SK-N-SH (cell line): ENCODE measurements around the gene HIGD1C. TPM values are rescaled to one million over a fixed set of nuclear protein-coding genes. Genes with fewer than 3 reads are reported as not detected.
"Not testable (repeated sequence)": the region's sequence is repeated elsewhere in the genome, so short reads cannot be mapped to it uniquely, and the experiment has no call there.

Experiments used
- CTCF ChIA-PET: fragments of 300-600, 350-600 bp; formaldehyde crosslinking; extraction: SDS; loops from one replicate; lab custom pipeline; 2021; lab: Yijun Ruan, JAX
- POLR2A ChIA-PET: fragments of 350-600 bp; sonication (Branson Sonifier 250); formaldehyde crosslinking; extraction: SDS; loops from one replicate; lab custom pipeline; 2020; ENCODE audit warnings: antibody characterized with exemption, inconsistent platforms; lab: Yijun Ruan, JAX
- DNase-seq: peaks from one replicate; pipeline ENCODE4 v3.0.0; 2012
- H2AFZ ChIP-seq: fragments of 200-600 bp; sonication (generic); 2 replicates; pipeline ENCODE4 v1.8.1; 2016; ENCODE audit warnings: antibody characterized with exemption, mild to moderate bottlenecking, low read depth
- H3F3A ChIP-seq: fragments of 200-600 bp; sonication (generic); replicated peaks from 2 replicates; pipeline ENCODE3; 2016; ENCODE audit warnings: antibody characterized with exemption, mild to moderate bottlenecking; ENCODE audit not compliant: insufficient read depth
- H3K27ac ChIP-seq, 2 experiments: fragments of 200-500 bp in 1 of 2; fragments of 200-600 bp in 1 of 2; sonication (Bioruptor generic) in 1 of 2; sonication (generic), shearing (Covaris generic) in 1 of 2; 2 replicates each; pipeline versions ENCODE4 v1.5.1 to v1.6.1; 2014 to 2016; ENCODE audit warnings: low read depth in 2 of 2, inconsistent platforms in 1 of 2, low read length in 1 of 2, mild to moderate bottlenecking in 1 of 2, mixed read lengths in 1 of 2
- H3K27me3 ChIP-seq: fragments of 200-600 bp; sonication (generic), shearing (Covaris generic); 2 replicates; pipeline ENCODE4 v1.6.1; 2016; ENCODE audit warnings: mixed run types; ENCODE audit not compliant: insufficient read depth
- H3K36me3 ChIP-seq, 2 experiments: fragments of 200-500 bp in 1 of 2; fragments of 200-600 bp in 1 of 2; sonication (Bioruptor generic) in 1 of 2; sonication (generic) in 1 of 2; replicated peaks in 1 of 2; 2 replicates each; pipeline versions ENCODE3 to v1.5.1; 2014 to 2016; ENCODE audit warnings: low read length in 1 of 2, mild to moderate bottlenecking in 1 of 2; ENCODE audit not compliant: insufficient read depth in 2 of 2, control insufficient read depth in 1 of 2
- H3K4me1 ChIP-seq, 2 experiments: fragments of 200-500 bp in 1 of 2; fragments of 200-600 bp in 1 of 2; sonication (Bioruptor generic) in 1 of 2; sonication (generic), shearing (Covaris generic) in 1 of 2; 2 replicates each; pipeline versions ENCODE4 v1.5.1 to v1.6.1; 2014 to 2016; ENCODE audit warnings: low read depth in 1 of 2, low read length in 1 of 2, mixed run types in 1 of 2; ENCODE audit not compliant: insufficient read depth in 2 of 2, control insufficient read depth in 1 of 2
- H3K4me2 ChIP-seq: fragments of 200-600 bp; sonication (generic), shearing (Covaris generic); 2 replicates; pipeline ENCODE4 v1.6.1; 2017; ENCODE audit warnings: mixed run types
- H3K4me3 ChIP-seq, 2 experiments: fragments of 200-500 bp in 1 of 2; fragments of 200-600 bp in 1 of 2; sonication (Bioruptor generic) in 1 of 2; sonication (generic), shearing (Covaris generic) in 1 of 2; 2 replicates each; pipeline versions ENCODE4 v1.5.1 to v1.8.1; 2014 to 2016; ENCODE audit warnings: low read depth in 2 of 2, inconsistent platforms in 1 of 2, low read length in 1 of 2, mild to moderate bottlenecking in 1 of 2, mixed read lengths in 1 of 2, moderate library complexity in 1 of 2
- H3K79me2 ChIP-seq: fragments of 200-600 bp; sonication (generic); 2 replicates; pipeline ENCODE4 v1.8.1; 2017; ENCODE audit warnings: mild to moderate bottlenecking; ENCODE audit not compliant: insufficient read depth
- H3K9ac ChIP-seq: fragments of 200-600 bp; sonication (generic); 2 replicates; pipeline ENCODE4 v1.6.1; 2017; ENCODE audit warnings: mixed run types
- H3K9me2 ChIP-seq: fragments of 200-600 bp; sonication (generic); 2 replicates; pipeline ENCODE4 v1.6.1; 2017; ENCODE audit warnings: mixed run types
- H3K9me3 ChIP-seq: fragments of 200-600 bp; sonication (generic); 2 replicates; pipeline ENCODE4 v1.6.1; 2017; ENCODE audit warnings: mixed run types, mild to moderate bottlenecking, moderate library complexity
- H4K20me1 ChIP-seq: fragments of 200-600 bp; sonication (generic); 2 replicates; pipeline ENCODE4 v1.6.1; 2017; ENCODE audit warnings: mild to moderate bottlenecking, mixed run types; ENCODE audit not compliant: insufficient read depth
- ELF1 ChIP-seq: IDR thresholded peaks from 2 replicates; pipeline ENCODE4 v1.4.0; 2012
- EP300 ChIP-seq, 2 experiments: IDR thresholded peaks; 2 replicates each; pipeline versions ENCODE4 v1.4.0 to v1.6.1; 2012; ENCODE audit warnings: borderline replicate concordance in 1 of 2, low read depth in 1 of 2, low read length in 1 of 2
- EZH2phosphoT487 ChIP-seq: fragments of 200-600 bp; sonication (generic); IDR thresholded peaks from 2 replicates; pipeline ENCODE4 v1.6.1; 2017; ENCODE audit warnings: low read depth, mixed run types, mild to moderate bottlenecking, antibody characterized with exemption, moderate library complexity, borderline replicate concordance
- FOXJ3 ChIP-seq: sonication (generic); formaldehyde crosslinking; IDR thresholded peaks from 2 replicates; pipeline ENCODE4 v1.5.1; 2020; ENCODE audit warnings: mild to moderate bottlenecking, missing genetic modification reagents
- GABPA ChIP-seq: IDR thresholded peaks from 2 replicates; pipeline ENCODE4 v1.4.0; 2012; ENCODE audit warnings: low read depth, mild to moderate bottlenecking
- GATA2 ChIP-seq: sonication (generic); formaldehyde crosslinking; IDR thresholded peaks from 2 replicates; pipeline ENCODE4 v1.5.0; 2020; ENCODE audit warnings: mild to moderate bottlenecking, missing genetic modification reagents
- JUND ChIP-seq: IDR thresholded peaks from 2 replicates; pipeline ENCODE4 v1.4.0; 2012
- MEF2A ChIP-seq: IDR thresholded peaks from 2 replicates; pipeline ENCODE4 v1.4.0; 2012; ENCODE audit warnings: low read depth, borderline replicate concordance
- POLR2AphosphoS5 ChIP-seq: IDR thresholded peaks from 2 replicates; pipeline ENCODE4 v1.6.1; 2012; ENCODE audit warnings: low read depth, low read length
- RCOR1 ChIP-seq: fragments of 150-350 bp; IDR thresholded peaks from 2 replicates; pipeline ENCODE4 v1.6.1; 2017; ENCODE audit warnings: antibody characterized with exemption, low read length
- RFX5 ChIP-seq: IDR thresholded peaks from 2 replicates; pipeline ENCODE4 v1.6.1; 2012; ENCODE audit warnings: mild to moderate bottlenecking, improper control_type of control experiment, low read length
- SIN3A ChIP-seq: IDR thresholded peaks from 2 replicates; pipeline ENCODE4 v1.6.1; 2012; ENCODE audit warnings: low read depth, mild to moderate bottlenecking, low read length, moderate library complexity, borderline replicate concordance
- SMC3 ChIP-seq: IDR thresholded peaks from 2 replicates; pipeline ENCODE4 v1.6.1; 2012; ENCODE audit warnings: low read depth, low read length, improper control_type of control experiment
- TAF1 ChIP-seq: IDR thresholded peaks from 2 replicates; pipeline ENCODE4 v1.6.1; 2012; ENCODE audit warnings: low read depth, mild to moderate bottlenecking, low read length, moderate library complexity, borderline replicate concordance
- TCF12 ChIP-seq: IDR thresholded peaks from 2 replicates; pipeline ENCODE4 v1.4.0; 2012
- WGBS: methylation state at CpG from one replicate; pipeline ENCODE4 v1.1.6; 2017; ENCODE audit warnings: low lambda C conversion rate; 5-methylcytosine and 5-hydroxymethylcytosine counted together
- polyA plus RNA-seq, 3 experiments: library from polyadenylated mRNA; depleted of rRNA; stranded (reverse); fragments of >200 nt; gene quantifications; 2 replicates each; pipeline ENCODE4 v1.2.3, GENCODE V29; 2012
- TF ChIP-seq, protein P1 (sequence below): IDR thresholded peaks from 2 replicates; pipeline ENCODE4 v1.4.0; 2012; ENCODE audit warnings: low read depth, borderline replicate concordance
- TF ChIP-seq, protein P2 (sequence below): fragments of 150-350 bp; IDR thresholded peaks from 2 replicates; pipeline ENCODE4 v1.6.1; 2017; ENCODE audit warnings: antibody characterized with exemption, low read length, low read depth, borderline replicate concordance
- TF ChIP-seq, protein P3 (sequence below): IDR thresholded peaks from 2 replicates; pipeline ENCODE4 v1.4.0; 2012; ENCODE audit warnings: low read depth
- TF ChIP-seq, protein P4 (sequence below): IDR thresholded peaks from 2 replicates; pipeline ENCODE4 v1.6.1; 2012; ENCODE audit warnings: mild to moderate bottlenecking, low read depth, low read length, moderate library complexity

The HIGD1C gene
- polyA plus RNA-seq, 1 of the 3 experiments (the other 2 are of a cell fraction) = not detected

DNA sequence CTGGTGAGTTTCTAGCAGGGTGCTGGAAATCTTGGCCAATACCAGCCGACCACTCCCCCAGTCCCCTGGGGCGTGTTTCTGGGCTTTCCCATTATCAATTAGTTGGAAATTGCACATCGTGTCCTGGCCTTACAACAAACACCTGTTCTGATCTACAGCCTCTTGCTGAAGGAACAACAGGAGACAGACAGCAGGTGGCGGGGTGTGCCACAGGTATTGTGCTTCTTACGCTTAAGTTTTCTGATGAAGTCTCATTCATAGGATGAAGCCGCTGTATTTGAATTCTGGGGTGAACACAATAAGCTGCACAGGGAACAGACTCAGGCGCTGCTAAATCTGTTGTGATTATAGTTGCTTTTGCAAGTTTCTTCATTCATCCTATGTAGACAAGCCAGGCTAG, 703 bp downstream of the HIGD1C start:
- Histone ChIP-seq H3K27me3 (no peaks in the 10 kb centered on the region), H3K9me2 (no peaks in the 10 kb centered on the region), H3K79me2 (no peaks in the 10 kb centered on the region), H3F3A (no peaks in the 10 kb centered on the region), H2AFZ (no peak overlapping the region), H3K4me3 (no peak overlapping the region), H3K4me1 (peaks cover 0 to 5% of the 10 kb centered on the region in 2 experiments; a peak in 2 of 4 replicates), H3K27ac (no peak overlapping the region), H3K9ac (no peak overlapping the region), H4K20me1 (no peaks in the 10 kb centered on the region), H3K36me3 (no peaks in the 10 kb centered on the region), H3K4me2 (no peak overlapping the region), H3K9me3 (no peaks in the 10 kb centered on the region)
- 87% methylated on average over 7 of the region's 7 CpGs for WGBS
- ChIA-PET CTCF (interaction anchor here (0.8 kb wide), 1 partner anchor 34 kb away, joined by 3 read pairs; no protein-coding TSS in a partner anchor), POLR2A (no interaction called here)
- DNase-seq = no peak
- TF ChIP-seq, protein P1, sequence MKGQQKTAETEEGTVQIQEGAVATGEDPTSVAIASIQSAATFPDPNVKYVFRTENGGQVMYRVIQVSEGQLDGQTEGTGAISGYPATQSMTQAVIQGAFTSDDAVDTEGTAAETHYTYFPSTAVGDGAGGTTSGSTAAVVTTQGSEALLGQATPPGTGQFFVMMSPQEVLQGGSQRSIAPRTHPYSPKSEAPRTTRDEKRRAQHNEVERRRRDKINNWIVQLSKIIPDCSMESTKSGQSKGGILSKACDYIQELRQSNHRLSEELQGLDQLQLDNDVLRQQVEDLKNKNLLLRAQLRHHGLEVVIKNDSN = no peak
- no peak for TF ChIP-seq SIN3A
- TF ChIP-seq JUND = no peak
- TF ChIP-seq RCOR1 = no peak
- TF ChIP-seq GATA2 = no peak
- TF ChIP-seq, protein P2, sequence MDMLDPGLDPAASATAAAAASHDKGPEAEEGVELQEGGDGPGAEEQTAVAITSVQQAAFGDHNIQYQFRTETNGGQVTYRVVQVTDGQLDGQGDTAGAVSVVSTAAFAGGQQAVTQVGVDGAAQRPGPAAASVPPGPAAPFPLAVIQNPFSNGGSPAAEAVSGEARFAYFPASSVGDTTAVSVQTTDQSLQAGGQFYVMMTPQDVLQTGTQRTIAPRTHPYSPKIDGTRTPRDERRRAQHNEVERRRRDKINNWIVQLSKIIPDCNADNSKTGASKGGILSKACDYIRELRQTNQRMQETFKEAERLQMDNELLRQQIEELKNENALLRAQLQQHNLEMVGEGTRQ = no peak
- TF ChIP-seq, protein P3, sequence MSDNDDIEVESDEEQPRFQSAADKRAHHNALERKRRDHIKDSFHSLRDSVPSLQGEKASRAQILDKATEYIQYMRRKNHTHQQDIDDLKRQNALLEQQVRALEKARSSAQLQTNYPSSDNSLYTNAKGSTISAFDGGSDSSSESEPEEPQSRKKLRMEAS = no peak
- TF ChIP-seq RFX5 = no peak
- TF ChIP-seq SMC3 = no peak
- TF ChIP-seq EZH2phosphoT487 = no peak
- TF ChIP-seq, all 33 proteins: peak for 0

DNA sequence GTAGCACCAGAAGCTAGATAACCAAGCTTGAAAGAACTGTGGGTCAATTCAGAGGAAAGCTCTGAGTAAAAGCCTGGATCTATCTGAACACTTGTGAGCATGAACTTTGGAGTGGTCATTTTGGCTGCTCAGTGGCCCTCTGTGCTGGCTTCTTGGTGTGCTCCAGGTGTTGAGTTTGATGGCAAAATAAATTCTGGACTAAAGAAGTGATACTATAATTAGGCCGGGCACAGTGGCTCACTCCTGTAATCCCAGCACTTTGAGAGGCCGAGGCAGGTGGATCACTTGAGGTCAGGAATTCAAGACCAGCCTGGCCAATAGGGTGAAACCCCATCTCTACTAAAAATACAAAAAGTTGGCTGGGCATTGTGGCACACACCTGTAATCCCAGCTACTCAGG, 2.4 kb downstream of the HIGD1C start:
- POLR2A ChIA-PET = not testable (repeated sequence)

DNA sequence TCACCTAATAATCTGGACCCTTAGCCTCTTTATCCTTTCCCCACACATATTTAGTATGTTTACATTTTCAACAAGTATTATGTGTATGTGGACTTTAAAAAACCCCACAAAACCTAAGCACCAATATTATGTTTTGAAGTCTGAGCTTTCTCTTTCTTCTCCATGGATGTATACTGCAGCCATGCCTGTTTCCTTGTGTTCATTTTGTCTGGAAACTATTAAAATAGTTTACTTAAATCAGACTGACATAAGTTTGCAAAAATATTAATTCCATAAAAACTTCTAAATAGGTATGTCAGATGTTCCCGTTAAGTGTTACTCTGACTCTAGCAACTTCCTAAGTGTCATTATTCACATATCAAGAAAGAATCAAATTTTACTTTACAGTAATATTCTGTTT, 2.9 kb downstream of the HIGD1C start:
- ChIA-PET CTCF (interaction anchor here (0.6 kb wide), 1 partner anchor 316 kb away, joined by 4 read pairs; no protein-coding TSS in a partner anchor), POLR2A (no interaction called here)
- Histone ChIP-seq H3K36me3 (no peaks in the 10 kb centered on the region), H3K4me2 (no peak overlapping the region), H3F3A (no peaks in the 10 kb centered on the region), H4K20me1 (no peaks in the 10 kb centered on the region), H3K4me1 (peaks cover 0 to 5% of the 10 kb centered on the region in 2 experiments; a peak in 2 of 4 replicates), H3K27me3 (no peaks in the 10 kb centered on the region), H3K4me3 (no peak overlapping the region), H3K27ac (0 out of 4 replicates have a peak overlapping the region, but pooled peaks of 1 of the 2 experiments have one; percentile 20), H3K9me3 (no peaks in the 10 kb centered on the region), H3K79me2 (no peaks in the 10 kb centered on the region), H3K9me2 (no peaks in the 10 kb centered on the region), H2AFZ (no peak overlapping the region), H3K9ac (no peak overlapping the region)
- no peak for DNase-seq
- WGBS = 67% methylated on average over 1 of the region's 1 CpG
- no peak for TF ChIP-seq ELF1
- no peak for TF ChIP-seq RCOR1
- no peak for TF ChIP-seq FOXJ3 (CRISPR knock-in tag)
- no peak for TF ChIP-seq EP300 (IDR thresholded peaks at IDR 0.05; ENCODE audit: borderline replicate concordance in 1 of 2, low read depth in 1 of 2, low read length in 1 of 2)
- no peak for TF ChIP-seq POLR2AphosphoS5
- TF ChIP-seq TAF1 = no peak
- no peak for TF ChIP-seq TCF12
- no peak for TF ChIP-seq GABPA
- TF ChIP-seq MEF2A = no peak
- TF ChIP-seq, protein P4, sequence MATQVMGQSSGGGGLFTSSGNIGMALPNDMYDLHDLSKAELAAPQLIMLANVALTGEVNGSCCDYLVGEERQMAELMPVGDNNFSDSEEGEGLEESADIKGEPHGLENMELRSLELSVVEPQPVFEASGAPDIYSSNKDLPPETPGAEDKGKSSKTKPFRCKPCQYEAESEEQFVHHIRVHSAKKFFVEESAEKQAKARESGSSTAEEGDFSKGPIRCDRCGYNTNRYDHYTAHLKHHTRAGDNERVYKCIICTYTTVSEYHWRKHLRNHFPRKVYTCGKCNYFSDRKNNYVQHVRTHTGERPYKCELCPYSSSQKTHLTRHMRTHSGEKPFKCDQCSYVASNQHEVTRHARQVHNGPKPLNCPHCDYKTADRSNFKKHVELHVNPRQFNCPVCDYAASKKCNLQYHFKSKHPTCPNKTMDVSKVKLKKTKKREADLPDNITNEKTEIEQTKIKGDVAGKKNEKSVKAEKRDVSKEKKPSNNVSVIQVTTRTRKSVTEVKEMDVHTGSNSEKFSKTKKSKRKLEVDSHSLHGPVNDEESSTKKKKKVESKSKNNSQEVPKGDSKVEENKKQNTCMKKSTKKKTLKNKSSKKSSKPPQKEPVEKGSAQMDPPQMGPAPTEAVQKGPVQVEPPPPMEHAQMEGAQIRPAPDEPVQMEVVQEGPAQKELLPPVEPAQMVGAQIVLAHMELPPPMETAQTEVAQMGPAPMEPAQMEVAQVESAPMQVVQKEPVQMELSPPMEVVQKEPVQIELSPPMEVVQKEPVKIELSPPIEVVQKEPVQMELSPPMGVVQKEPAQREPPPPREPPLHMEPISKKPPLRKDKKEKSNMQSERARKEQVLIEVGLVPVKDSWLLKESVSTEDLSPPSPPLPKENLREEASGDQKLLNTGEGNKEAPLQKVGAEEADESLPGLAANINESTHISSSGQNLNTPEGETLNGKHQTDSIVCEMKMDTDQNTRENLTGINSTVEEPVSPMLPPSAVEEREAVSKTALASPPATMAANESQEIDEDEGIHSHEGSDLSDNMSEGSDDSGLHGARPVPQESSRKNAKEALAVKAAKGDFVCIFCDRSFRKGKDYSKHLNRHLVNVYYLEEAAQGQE = no peak

More for the DNA sequence above, 2.4 kb downstream of the HIGD1C start:
- not testable (repeated sequence) for H3K9me3 ChIP-seq, H3K27ac ChIP-seq, H3F3A ChIP-seq, H3K4me1 ChIP-seq, DNase-seq, H3K4me3 ChIP-seq, H3K9ac ChIP-seq, H3K27me3 ChIP-seq, H3K79me2 ChIP-seq, H4K20me1 ChIP-seq, H3K4me2 ChIP-seq, H3K9me2 ChIP-seq, H3K36me3 ChIP-seq, H2AFZ ChIP-seq
- 96% methylated on average over 2 of the region's 2 CpGs for WGBS
- CTCF ChIA-PET = interaction anchor here (1.3 kb wide), 1 partner anchor 33 kb away, joined by 4 read pairs; no protein-coding TSS in a partner anchor
